GM13976 (cell line): ENCODE results near the gene GRID1.

Experiments
- DNase-seq: peaks from one replicate; pipeline ENCODE4 v3.0.0; 2012; ENCODE audit warnings: low spot score
- CTCF ChIP-seq: IDR thresholded peaks from 2 replicates; pipeline ENCODE4 v1.5.1; 2012; ENCODE audit warnings: borderline replicate concordance, mild to moderate bottlenecking; ENCODE audit not compliant: insufficient read depth; ENCODE audit errors: extremely low read depth, missing control alignments, control extremely low read depth
- in situ Hi-C: fragments of 300-500 bp; cut with MboI; formaldehyde crosslinking; loops from one replicate; pipeline ENCODE4 v1.12.0; 2022; ENCODE audit warnings: low sequenced_read_pairs, mixed read lengths, inconsistent platforms; ENCODE audit not compliant: unreplicated experiment

The GRID1 gene

GRCh38 chr10:86234107-86234506 lies 132.5 kb downstream of the GRID1 start:
- no peak for DNase-seq
- in situ Hi-C loops: no loop called here
- no peak for TF ChIP-seq CTCF

- TF ChIP-seq CTCF: no peak
- in situ Hi-C loops: no loop called here
- DNase-seq: no peak
Observed at GRCh38 chr10:86233131-86233530, 133.5 kb downstream of the GRID1 start.

GRCh38 chr10:86232644-86233043 lies 134.0 kb downstream of the GRID1 start:
- no peak for TF ChIP-seq CTCF
- DNase-seq: no peak
- in situ Hi-C loops: no loop called here

GRCh38 chr10:86231796-86232560 lies 134.6 kb downstream of the GRID1 start:
- TF ChIP-seq CTCF: no peak
- no peak for DNase-seq
- in situ Hi-C loops: no loop called here

- no peak for TF ChIP-seq CTCF
- no peak for DNase-seq
- in situ Hi-C loops: no loop called here
Observed at GRCh38 chr10:86230557-86231180, 135.9 kb downstream of the GRID1 start.

GRCh38 chr10:86229811-86230556 lies 136.6 kb downstream of the GRID1 start:
- DNase-seq: no peak
- in situ Hi-C loops: no loop called here
- TF ChIP-seq CTCF: no peak
